Progenitor cell of endocrine pancreas (in vitro differentiated cells): ENCODE measurements around the gene CD209. TPM values are rescaled to one million over a fixed set of nuclear protein-coding genes. Genes with fewer than 3 reads are reported as not detected.
A peak's percentile ranks its signal among the peaks of the same experiment; 100 is the strongest.
"Not testable (repeated sequence)": the region's sequence is repeated elsewhere in the genome, so short reads cannot be mapped to it uniquely, and the experiment has no call there.

Experiments used
- DNase-seq: peaks from one replicate; pipeline ENCODE4 v3.0.0; 2021; ENCODE audit warnings: low spot score; ENCODE audit not compliant: unreplicated experiment
- H3K27ac Mint-ChIP-seq: 2 replicates; pipeline ENCODE4 v1.8.0; 2021; ENCODE audit warnings: mild to moderate bottlenecking, moderate library complexity, mixed read lengths
- H3K27me3 Mint-ChIP-seq: 2 replicates; pipeline ENCODE4 v1.8.0; 2021; ENCODE audit warnings: mixed read lengths
- H3K36me3 Mint-ChIP-seq: 2 replicates; pipeline ENCODE4 v1.8.0; 2022; ENCODE audit warnings: mixed read lengths; ENCODE audit not compliant: insufficient read depth
- H3K4me1 Mint-ChIP-seq: 2 replicates; pipeline ENCODE4 v1.8.0; 2021; ENCODE audit warnings: low read depth, mixed read lengths
- H3K4me3 Mint-ChIP-seq: 2 replicates; pipeline ENCODE4 v1.8.0; 2021; ENCODE audit warnings: low read depth, mild to moderate bottlenecking, moderate library complexity, mixed read lengths
- H3K9me3 Mint-ChIP-seq: 2 replicates; pipeline ENCODE4 v1.8.0; 2021; ENCODE audit warnings: low read depth, mixed read lengths
- CTCF ChIP-seq: fragments of 200-600 bp; sonication (generic); IDR thresholded peaks from one replicate; pipeline ENCODE4 v1.5.0; 2021; ENCODE audit warnings: antibody characterized with exemption, mild to moderate bottlenecking; ENCODE audit not compliant: unreplicated experiment
- long read RNA-seq: library from polyadenylated mRNA; unstranded; transcript quantifications from one replicate; pipeline ENCODE4 v2.0.0, GENCODE V29; 2020
- total RNA-seq: library from RNA; stranded (reverse); gene quantifications from 2 replicates; pipeline ENCODE4 v1.2.1, GENCODE V29; 2021

Gene CD209
- not detected in 2 replicates for total RNA-seq
- long read RNA-seq, result 0 reads

GRCh38 chr19:7746903-7747884 lies at the start of gene CD209:
CD209 (minus strand) TSS chr19:7747534; CDS start chr19:7747511, 23 bp downstream.
- peaks cover 5% of the 10 kb centered on the region for H3K9me3 Mint-ChIP-seq
- H3K36me3 Mint-ChIP-seq, result no peaks in the 10 kb centered on the region
- DNase-seq, result no peak
- peaks cover 40% of the 10 kb centered on the region for H3K27me3 Mint-ChIP-seq
- H3K27ac Mint-ChIP-seq, result no peak within 1 kb of the TSS
- H3K4me1 Mint-ChIP-seq, result no peaks in the 10 kb centered on the region
- TF ChIP-seq CTCF, result no peak
- H3K4me3 Mint-ChIP-seq, result no peak within 1 kb of the TSS

GRCh38 chr19:7795555-7796161 lies 48.3 kb upstream of the CD209 start:
- H3K27me3 Mint-ChIP-seq, result peaks cover 57% of the 10 kb centered on the region

GRCh38 chr19:7793493-7793892 lies 46.2 kb upstream of the CD209 start:
- peaks cover 56% of the 10 kb centered on the region for H3K27me3 Mint-ChIP-seq

More at GRCh38 chr19:7795555-7796161, 48.3 kb upstream of the CD209 start:
- peaks cover 8% of the 10 kb centered on the region for H3K4me1 Mint-ChIP-seq
- peak overlapping the region; percentile 40 for H3K27ac Mint-ChIP-seq
- no peak overlapping the region for H3K4me3 Mint-ChIP-seq
- TF ChIP-seq CTCF, result no peak
- no peaks in the 10 kb centered on the region for H3K9me3 Mint-ChIP-seq
- DNase-seq, result no peak
- H3K36me3 Mint-ChIP-seq, result peaks cover 2% of the 10 kb centered on the region

GRCh38 chr19:7792701-7793100 lies 45.4 kb upstream of the CD209 start:
- not testable (repeated sequence) for H3K36me3 Mint-ChIP-seq, H3K9me3 Mint-ChIP-seq, H3K4me3 Mint-ChIP-seq, DNase-seq, H3K4me1 Mint-ChIP-seq
- Mint-ChIP-seq H3K27me3 (peaks cover 59% of the 10 kb centered on the region), H3K27ac (peak overlapping the region; percentile 38)

More at GRCh38 chr19:7793493-7793892, 46.2 kb upstream of the CD209 start:
- Mint-ChIP-seq H3K9me3 (no peaks in the 10 kb centered on the region), H3K36me3 (peaks cover 2% of the 10 kb centered on the region), H3K27ac (no peak overlapping the region), H3K4me3 (no peak overlapping the region), H3K4me1 (peaks cover 3% of the 10 kb centered on the region)
- DNase-seq, result no peak
- TF ChIP-seq CTCF, result no peak

- peaks cover 60% of the 10 kb centered on the region for H3K27me3 Mint-ChIP-seq
Observed at GRCh38 chr19:7792281-7792680, 44.9 kb upstream of the CD209 start.

More at GRCh38 chr19:7792281-7792680, 44.9 kb upstream of the CD209 start:
- Mint-ChIP-seq H3K36me3 (peaks cover 2% of the 10 kb centered on the region), H3K27ac (peak overlapping the region; percentile 38), H3K9me3 (no peaks in the 10 kb centered on the region), H3K4me3 (no peak overlapping the region), H3K4me1 (peaks cover 3% of the 10 kb centered on the region)
- TF ChIP-seq CTCF, result no peak
- no peak for DNase-seq
